ENCODE data around the gene FAF1.

GRCh38 chr1:50920409-50920808 lies 39.7 kb downstream of the FAF1 start:
- TF ChIP-seq, protein P1, sequence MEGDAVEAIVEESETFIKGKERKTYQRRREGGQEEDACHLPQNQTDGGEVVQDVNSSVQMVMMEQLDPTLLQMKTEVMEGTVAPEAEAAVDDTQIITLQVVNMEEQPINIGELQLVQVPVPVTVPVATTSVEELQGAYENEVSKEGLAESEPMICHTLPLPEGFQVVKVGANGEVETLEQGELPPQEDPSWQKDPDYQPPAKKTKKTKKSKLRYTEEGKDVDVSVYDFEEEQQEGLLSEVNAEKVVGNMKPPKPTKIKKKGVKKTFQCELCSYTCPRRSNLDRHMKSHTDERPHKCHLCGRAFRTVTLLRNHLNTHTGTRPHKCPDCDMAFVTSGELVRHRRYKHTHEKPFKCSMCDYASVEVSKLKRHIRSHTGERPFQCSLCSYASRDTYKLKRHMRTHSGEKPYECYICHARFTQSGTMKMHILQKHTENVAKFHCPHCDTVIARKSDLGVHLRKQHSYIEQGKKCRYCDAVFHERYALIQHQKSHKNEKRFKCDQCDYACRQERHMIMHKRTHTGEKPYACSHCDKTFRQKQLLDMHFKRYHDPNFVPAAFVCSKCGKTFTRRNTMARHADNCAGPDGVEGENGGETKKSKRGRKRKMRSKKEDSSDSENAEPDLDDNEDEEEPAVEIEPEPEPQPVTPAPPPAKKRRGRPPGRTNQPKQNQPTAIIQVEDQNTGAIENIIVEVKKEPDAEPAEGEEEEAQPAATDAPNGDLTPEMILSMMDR (IDR thresholded peaks at IDR 0.05), result no peak
- TF ChIP-seq POLR2A (IDR thresholded peaks at IDR 0.05), result no peak

Measured in transverse colon (tissue), 3 donors.